A549 treated with CpdA at 1 μM for 4 hours (cell line): ENCODE data around the gene JMJD4. TPM values are rescaled to one million over a fixed set of nuclear protein-coding genes. Genes with fewer than 3 reads are reported as not detected.

Experiments used
- total RNA-seq: library from RNA; stranded (reverse); fragments of 200-300 nt; extraction: Qiagen RNA extraction; gene quantifications from 5 replicates; pipeline ENCODE4 v1.2.3, GENCODE V29; 2022; ENCODE audit warnings: low read depth

JMJD4 gene, protein sequence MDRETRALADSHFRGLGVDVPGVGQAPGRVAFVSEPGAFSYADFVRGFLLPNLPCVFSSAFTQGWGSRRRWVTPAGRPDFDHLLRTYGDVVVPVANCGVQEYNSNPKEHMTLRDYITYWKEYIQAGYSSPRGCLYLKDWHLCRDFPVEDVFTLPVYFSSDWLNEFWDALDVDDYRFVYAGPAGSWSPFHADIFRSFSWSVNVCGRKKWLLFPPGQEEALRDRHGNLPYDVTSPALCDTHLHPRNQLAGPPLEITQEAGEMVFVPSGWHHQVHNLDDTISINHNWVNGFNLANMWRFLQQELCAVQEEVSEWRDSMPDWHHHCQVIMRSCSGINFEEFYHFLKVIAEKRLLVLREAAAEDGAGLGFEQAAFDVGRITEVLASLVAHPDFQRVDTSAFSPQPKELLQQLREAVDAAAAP
- total RNA-seq: 23.6 to 29.8 TPM (median 28.2 TPM) in 5 replicates

GRCh38 chr1:227734856-227735538, at the start of gene JMJD4, which contains the start of gene SNAP47:
JMJD4 (minus strand) TSS chr1:227735302; CDS start chr1:227735273, 29 bp downstream.
SNAP47 (plus strand) TSS chr1:227735435; CDS start chr1:227747737, 12,302 bp downstream.

Other genes with a start within 250 kb of the JMJD4 start
- gene ZNF678, start 171.7 kb downstream of the JMJD4 start, total RNA-seq: 1.1 to 2.2 TPM (median 1.7 TPM) in 5 replicates
- 24.9 to 32.5 TPM (median 30.1 TPM) in 5 replicates for gene SNAP47, start 133 bp upstream of the JMJD4 start, total RNA-seq
- not detected in 5 replicates for gene PRSS38, start 80.4 kb upstream of the JMJD4 start, total RNA-seq
- 6.3 to 9.0 TPM (median 8.1 TPM) in 5 replicates for gene WNT9A, start 212.6 kb upstream of the JMJD4 start, total RNA-seq